Activated CD8-positive, alpha-beta memory T cell treated with anti-CD3 and anti-CD28 coated beads for 24 hours (primary cell): ENCODE data around the gene PLA1A.

ENCODE experiments used
- DNase-seq: peaks from one replicate; pipeline ENCODE4 v3.0.0-alpha.2; 2020

Gene PLA1A

DNA sequence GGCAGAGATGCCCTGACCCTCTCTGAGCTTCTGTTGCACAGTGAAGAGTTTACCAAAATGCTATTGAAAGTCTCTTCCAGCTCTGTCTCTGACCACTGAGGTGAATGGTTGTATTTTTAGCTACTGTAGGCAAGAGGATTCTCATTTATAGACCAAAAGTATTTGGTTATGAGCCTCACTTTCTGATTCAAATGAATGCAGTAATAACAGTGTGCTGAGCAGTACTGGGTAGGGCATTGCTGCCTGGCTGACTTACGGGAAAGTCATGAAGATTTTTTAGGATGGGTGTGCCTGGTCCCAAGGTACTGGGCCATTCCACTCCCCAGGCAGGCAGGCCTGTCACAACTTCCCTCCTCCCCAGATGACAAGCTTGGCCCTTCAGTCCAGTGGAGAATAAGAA, 15.5 kb downstream of the PLA1A start:
- no peak for DNase-seq

DNA sequence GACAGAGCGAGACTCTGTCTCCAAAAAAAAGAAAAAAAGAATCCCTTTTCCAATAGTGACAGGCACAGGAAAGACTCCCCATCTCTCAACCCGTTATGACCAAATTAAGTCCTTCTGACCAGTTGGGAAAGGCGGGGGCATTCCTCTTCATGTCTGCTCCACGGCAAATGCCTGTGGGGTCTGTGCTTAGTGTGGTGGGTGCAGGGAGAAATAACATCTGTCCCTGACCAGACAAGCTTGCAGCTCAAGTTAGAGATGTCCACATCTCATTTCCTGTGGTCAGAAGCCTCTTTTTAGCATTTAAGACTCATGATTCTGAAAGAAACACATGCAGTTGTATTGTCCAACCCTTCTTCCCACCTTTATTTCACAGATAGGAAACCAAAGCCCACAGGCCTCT, 16.2 kb downstream of the PLA1A start:
- no peak for DNase-seq

DNA sequence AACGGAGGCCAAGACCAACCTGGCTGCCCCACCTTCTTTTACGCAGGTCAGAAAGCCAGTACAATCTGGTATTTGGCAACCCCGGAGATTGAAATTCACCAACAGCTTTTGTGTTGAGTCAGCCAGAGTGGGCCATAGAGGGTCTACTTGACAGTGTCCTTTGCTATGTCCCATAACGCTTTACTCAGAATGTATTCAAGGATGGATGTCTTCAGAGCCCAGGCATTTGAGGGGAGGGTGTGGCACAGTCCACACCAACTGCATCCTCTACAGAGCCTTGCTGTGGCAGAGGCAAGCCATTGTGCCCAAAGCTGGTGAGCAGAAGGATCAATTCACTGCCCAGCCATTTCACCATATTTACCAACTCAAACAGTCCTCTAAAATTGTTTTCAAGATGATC, 18.4 kb downstream of the PLA1A start:
- peak; percentile 21 for DNase-seq

DNA sequence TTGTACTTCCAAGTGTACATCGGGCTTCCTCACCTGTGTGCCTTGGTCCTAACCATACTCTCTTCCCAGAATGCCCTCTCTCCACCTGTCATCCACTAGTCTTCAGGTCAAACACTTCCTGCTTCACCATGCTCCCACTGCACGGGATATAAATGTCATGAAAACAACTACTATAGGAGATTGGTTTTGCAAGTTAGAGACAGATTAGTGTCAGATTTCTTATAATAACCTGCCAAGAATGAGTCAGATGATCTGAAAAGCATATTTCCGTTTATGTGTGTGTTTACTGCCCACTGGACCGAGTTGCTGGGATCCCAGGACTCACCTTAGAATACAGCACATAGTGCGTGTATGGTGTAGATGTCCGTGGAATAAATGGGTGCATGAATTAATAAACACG, 21.4 kb downstream of the PLA1A start:
- peak; percentile 24 for DNase-seq

DNA sequence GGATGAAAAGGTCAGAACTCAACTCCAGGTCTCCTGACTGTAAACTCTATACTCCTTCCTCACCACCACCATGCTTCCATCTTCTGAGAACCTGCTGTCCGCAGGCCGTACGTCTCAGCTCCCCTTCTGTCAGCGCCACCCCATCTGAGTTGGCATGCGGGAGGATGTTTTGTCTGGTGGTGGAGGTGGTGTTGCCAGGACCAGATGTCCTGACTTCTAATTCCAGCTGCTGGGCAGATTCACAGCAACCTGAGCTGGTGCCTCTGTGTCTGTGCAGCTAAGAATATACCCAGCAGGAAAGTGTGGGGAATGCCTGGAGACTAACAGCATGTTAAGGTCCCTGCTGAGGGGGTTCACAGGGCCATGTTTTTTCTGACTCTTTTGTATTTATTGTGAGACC, 23.2 kb downstream of the PLA1A start:
- DNase-seq: peak; percentile 17

DNA sequence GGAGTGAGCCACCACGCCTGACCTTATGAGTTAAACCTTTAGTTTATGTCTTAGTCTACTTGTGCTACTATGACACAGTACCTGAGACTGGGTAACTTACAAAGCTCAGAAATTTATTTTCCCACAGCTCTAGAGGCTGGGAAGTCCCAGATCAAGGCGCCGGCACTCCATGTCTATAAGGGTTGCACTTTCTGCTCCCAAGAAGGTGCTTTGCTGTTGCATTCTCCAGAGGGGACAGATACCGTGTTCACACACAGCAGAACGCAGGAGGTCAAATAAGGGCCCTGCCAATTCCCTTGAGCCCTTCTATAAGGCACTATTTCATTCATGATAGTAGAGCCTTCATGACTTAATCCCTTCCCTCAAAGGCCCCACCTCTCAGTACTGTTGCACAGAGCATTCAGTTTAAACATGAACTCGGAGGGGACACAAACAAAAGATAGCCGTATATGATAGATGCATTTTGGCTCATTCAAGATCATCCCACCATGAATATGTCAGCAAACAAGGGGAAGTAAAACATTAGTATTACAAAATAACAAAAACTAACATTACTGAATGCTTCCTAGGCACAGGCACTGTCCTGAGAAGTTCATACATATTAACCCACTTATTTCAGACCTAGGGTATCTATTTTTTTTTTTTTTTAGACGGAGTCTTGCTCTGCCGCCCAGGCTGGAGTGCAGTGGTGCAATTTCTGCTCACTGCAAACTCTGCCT, 26.5 kb downstream of the PLA1A start:
- DNase-seq: peak; percentile 11

DNA sequence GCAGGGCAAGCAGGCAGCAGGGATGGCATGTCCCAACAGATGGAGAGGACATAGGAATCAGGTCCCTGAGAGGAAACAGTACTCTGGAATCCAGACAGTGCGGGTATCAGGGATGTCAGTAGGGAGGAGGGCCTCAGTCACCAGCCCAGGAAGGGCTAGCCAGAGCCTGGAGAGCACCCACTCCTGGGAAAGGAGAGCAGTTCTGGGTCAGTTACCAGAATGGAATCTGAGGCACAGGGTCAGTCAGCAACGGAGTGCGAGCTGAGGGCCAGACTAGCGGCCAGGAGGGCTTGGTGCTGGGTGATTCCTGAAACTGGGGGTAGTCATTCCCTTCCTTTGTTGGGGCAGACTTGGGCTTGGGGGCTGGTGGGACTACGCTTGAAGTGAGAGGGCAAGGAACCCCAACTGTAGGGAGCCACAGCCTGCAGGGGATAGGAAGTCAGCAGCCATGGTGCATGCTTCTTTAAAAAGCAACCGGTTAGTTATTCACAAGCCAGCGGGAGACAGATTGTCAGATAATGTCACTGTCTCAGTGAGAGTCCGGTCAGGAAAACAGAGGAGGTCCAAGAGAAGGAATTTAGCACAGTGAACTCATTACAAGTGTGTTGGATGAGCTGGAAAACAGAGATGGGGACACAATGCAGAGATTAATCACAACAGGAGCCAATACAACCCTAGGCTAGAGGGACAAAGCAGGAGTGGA, 27.9 kb downstream of the PLA1A start:
- no peak for DNase-seq

DNA sequence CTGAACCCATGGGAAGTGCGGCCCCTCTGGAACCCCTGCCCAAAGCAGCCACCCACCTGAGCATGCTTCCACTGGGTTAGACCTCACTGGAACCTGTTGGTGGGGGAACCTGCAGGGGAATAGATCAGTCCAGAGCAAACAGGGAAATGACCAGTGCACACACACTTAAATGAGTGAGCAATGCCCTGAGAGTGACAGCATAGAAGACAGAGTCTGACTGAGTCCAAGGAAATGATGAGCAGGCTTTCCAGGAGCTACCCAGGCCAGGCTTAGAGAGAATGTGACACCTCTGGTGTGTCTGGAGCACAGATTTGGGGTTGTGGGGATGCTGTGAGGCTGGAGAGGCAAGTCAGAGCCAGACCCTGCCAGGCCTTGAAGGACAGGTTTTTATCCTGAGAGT, 28.5 kb downstream of the PLA1A start:
- no peak for DNase-seq

DNA sequence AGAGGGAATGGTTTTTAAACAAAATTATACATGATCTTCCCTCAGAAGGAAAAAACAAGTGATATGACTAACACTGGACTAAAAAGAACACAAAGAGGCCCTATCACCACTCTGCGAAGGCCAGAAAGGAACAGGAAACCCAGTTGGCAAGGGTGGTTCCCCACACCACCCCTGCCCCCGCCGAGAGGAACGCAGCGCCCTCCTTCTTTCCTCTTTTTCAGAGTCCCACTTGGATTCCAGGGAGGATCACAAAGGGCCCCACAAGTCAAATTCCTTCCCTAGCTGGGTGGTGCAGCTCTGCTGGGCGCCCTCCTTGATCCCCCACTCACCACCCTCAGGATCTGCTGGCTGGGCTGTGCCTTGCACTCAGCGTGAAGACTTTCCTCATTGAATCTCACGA, 29.8 kb downstream of the PLA1A start:
- DNase-seq: no peak

DNA sequence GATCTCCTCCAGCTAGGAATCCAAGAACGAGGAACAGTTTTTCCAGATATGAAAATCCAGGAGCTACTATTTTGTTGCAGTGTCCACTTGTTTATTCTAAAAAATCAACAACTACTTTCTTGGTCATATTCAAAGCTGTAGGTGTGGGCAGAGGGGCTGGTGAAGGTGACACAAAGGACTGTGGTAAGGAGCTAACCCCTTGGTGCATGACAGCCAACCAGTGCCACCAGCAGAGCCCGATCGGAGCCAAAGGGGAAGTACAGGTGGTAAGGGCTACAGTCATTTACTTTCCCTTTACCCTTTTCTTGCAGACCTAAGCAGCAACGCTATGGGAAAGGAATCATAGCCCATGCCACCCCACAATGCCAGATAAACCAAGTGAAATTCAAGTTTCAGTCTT, 30.7 kb downstream of the PLA1A start:
- no peak for DNase-seq

DNA sequence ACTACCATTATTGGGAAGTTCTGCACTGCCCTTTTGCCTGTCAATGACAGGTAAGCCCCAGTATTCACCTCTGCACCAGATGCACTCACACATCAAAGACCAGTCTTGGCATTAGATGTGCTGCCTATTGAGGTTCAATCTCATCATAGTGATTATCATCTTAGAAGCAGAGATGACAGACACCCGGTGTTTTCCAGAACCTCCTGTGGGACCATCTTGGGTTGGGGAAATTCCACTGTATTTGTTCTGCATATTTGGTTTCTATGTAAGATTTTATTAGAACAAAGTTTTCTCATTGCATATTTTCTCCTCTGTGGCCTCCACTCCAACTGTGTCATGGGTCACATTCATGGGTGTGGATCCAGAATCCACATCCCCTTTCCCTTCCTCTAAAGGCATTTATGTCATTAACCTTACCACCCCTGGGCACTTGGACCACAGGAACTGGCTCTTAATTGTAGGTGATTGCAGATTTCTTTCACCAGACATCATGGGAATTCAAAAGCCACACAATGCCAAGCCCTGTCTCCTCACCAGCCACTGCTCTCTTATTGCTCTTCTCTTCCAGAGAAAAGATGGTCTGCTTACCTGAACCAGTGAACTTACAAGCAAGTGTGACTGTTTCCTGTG, 31.2 kb downstream of the PLA1A start:
- no peak for DNase-seq

DNA sequence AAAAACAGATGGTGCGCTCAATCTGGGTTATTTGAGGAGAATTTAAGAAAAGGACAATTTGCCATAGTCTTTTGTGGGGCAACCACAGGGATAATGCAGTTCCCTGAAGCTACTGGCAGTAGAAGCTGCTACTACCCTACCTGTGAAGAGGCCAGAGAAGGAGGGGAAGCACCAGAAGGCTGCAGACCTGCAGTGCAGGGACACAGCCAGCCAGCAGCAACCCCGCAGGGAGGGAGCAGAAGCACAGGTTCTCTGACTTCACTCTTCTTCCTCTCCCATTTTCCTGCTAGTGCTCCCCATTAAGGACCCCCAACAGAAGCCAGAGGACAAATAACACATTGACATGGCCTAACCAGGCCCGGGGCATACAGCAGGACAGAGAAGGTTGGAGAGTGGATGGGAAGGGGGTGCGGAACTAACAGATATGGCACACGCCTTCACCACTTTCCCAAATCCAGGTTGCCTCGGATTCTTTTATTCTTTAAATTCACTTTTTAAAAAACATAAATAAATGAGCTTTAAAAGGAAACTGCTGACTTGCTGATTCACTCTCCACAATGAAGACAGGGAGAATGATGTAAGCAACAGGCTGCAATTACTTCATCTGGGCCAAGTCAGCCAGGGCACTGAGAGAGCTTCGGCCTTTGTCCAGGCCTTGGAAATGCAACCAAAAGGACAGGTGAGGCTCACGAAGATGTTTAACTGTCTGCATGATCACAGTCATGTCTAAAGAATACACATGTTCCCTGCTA, 32.6 kb downstream of the PLA1A start:
- peak; percentile 48 for DNase-seq

DNA sequence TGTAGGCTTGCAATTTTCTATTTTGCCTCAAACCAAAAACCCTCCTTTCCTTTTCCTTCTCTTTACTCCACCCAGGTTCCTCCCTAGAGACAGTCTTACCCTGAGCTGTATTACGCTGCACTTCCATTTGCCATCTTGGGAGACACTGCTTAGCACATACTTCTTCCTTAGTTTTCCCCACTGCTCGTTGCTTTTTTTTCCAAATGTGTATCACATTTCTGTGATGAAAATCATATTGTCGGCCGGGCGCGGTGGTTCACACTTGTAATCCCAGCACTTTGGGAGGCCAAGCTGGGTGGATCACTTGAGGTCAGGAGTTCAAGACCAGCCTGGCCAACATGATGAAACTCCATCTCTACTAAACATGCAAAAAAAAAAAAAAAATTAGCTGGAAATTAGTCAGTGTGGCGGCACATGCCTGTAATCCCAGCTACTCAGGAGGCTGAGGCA, 33.2 kb downstream of the PLA1A start:
- DNase-seq: no peak

DNA sequence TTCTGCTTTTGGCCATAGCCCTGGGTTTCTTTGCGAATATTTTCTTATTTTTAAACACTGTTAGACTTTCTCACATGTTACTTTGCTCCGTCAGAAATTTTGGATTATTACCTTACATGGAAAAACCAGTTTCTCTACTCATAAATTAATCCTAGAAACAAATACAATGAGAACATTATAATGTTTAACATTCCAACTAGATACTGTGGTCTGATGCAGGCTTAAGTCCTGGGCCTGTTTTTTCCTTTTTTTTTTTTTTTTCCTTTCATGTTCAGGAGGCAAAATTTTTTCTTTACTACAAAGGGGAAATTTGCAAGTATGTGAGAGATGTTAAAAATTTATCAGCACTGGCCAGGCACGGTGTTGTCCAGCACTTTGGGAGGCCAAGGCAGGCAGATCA, 33.8 kb downstream of the PLA1A start:
- DNase-seq: no peak

DNA sequence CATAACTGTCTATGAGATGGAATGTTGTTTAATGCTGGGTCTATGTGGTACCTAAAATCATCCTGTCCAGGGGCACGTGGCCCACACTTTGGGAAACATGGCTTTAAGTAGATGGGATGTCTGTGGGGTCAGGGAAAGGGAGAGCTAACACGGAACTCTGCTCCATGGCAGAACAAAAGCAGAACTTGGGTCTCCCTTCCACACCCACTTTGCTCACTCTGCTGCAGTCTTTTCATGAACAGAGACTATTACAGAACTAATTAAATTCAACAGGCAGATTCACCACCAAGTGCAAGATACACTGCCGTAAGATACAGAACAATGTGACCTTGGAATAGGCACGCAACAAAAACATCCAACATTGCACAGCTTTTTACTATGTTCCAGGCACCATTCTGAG, 34.5 kb downstream of the PLA1A start:
- DNase-seq: no peak

DNA sequence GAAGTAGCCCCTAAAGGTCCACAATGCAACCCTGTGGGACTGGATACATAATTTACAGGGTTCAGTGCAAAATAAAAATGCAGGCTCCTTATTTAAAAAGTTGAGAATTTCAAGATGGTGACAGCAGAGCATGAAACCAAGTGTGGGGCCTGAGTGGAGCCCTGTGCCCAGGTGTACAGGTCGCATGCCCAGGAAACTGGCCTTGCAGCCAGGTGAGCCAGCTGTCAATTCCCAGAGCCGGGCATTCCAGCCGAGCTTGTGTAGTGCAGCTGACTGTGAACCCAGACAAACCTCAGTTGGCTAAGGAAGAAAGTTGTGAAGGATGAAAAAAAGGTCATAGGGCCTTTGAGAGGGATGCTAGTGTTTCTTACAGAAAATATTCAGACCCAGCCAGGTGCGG, 35.1 kb downstream of the PLA1A start:
- DNase-seq: no peak

DNA sequence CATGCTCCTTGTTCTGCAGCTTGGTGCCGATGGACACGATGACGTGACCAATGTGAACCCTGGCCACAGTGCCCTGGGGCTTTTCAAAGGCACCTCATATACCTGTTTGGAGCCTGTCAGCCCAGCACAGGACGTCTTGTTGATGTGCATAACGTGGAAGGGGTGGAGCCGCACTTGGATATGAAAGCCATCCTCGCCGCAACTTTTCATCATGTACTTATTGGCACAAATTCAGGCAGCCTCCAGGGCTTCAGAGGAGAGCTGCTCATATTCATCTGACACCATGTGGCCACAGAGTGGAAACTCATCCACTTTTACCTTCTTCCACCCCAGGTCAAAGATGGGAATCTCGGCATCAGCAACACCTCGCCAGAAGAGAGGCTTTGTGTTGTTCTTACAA, 38.0 kb downstream of the PLA1A start:
- DNase-seq: no peak

DNA sequence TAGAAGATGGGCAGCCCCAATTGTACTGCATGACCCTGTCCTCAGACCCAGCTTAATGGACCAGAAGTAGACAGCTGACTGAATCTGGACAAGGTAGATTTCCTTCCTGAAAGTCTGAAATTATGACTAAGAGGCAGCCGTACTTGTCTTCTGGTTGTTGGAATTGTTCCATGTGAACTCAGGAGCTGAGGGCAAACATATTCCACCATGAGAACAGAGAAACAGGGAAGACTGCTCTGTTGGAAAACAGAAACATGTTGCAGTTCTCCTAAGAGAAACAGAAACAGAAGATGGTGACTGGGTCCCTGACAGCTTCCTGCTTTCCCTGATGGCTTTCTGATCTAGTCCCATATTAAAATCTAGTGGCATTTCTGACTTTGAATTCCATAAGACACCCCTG, 38.6 kb downstream of the PLA1A start:
- no peak for DNase-seq

DNA sequence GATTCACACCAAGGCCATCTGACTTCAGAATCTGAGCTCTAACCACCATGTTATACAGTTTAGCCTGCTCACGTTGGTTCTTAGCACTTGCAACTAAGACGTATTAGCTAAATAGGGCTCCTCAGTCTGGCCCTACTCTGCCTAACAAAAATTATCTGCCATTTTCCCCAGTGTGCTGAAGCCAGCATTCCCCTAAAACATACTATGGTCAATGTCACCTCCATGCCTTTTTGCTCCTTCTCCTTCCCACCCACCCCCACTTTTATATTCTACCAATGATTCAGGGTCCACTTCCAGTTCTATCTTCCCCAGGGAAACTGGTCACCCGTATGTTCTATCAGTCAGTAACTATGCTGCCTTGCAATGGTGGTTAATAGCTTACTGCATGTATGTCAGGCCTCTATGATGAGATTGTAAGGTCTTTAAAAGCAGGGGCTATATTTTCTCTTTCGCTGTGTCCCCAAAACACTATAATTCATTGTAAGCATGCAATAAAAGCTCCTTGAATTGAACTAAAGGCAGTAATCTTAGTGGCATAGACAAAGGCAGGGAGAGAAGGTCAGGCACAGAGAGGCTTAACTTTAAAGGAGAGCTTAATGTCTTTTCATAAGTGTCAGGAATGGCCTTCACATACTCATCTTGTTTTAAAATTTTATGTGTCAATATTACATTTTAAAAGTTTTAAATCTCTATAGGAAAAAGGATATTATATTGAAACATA, 39.4 kb downstream of the PLA1A start:
- no peak for DNase-seq

DNA sequence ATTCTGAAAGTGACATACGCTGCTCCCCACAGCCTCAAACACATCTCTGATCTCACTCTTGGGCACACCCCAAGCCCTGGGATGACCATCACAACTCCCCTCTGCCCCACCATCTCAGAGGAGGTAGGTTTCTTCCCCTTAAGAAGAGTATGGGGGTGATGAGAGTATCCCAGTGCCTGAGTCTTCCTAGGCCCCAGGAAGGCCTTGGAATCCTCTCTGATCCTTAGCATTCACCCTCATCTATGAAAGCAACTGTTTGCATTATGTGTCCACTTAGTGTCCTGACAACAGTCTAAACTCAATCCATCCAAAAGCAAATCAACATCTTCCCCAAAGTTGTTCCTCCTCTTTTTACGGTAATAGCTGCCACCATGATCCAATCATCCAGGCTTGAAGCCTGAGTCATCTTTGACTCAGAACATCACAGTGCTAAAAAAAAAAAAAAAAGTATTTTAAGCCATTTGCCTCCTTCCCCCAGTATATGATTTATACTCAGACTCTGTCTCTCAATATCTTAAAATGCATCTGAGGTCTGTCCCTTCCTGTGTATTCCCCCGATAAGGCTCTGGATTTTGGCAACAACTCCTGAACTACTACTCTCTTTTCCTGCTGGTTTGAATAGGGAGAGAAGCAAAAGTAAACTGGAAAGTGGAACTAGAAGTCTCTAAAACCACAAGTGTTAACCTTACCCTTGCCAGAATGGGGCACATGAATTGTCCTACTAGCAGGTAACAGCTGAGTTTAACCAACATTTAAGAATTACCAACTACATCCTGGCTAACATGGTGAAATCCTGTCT, 40.2 kb downstream of the PLA1A start:
- DNase-seq: no peak

DNA sequence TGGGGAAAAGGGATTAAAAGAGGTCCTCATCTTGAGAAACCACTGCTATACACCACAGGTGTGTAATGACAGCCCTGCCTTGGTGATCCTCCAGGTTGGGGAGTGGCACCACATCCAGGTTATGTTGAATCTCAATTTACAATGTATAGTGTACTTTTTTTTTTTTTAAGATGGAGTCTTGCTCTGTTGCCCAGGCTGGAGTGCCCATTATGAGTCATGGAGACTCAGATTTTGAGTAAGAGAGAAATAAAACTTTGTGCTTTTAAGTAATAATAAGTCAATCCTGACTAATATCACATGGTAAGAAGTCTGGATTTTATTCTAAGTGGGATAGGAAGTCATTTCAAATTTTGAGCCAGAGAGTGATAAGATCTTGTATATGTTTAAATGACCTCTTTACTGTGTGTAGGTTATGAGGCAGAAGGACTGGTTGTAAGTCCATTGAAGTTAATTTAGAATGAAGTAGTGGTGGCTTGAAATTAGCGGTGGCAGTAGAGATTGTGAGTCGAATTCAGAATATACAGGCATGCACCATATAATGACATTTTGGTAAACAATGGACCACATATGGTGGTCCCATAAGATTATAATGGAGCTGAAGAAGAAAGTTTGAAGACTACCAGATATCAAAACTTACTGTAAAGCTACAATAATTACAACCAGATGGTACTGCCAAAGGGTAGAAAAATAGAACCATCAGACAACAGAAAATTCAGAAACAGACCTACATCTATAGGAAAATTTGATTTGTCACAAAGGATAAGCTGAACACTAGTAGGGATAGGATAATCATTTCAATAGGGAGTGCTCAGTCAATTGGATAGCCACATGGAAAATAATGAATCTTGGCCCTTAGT, 42.0 kb downstream of the PLA1A start:
- DNase-seq: no peak
